A549 (cell line): Measurements from ENCODE around the gene KDM1B. TPM values are rescaled to one million over a fixed set of nuclear protein-coding genes. Genes with fewer than 3 reads are reported as not detected.

Experiments used
- ATAC-seq, 2 experiments: fragments of 200-7000 bp in 1 of 2; fragments of >200 bp in 1 of 2; cut with Nextera tagmentation in 1 of 2; cut with Tn5 transposase in 1 of 2; 3 replicates each; pipeline versions ENCODE4 v1.8.0 to v1.9.1; 2018 to 2020; ENCODE audit warnings: mild to moderate bottlenecking in 1 of 2, moderate library complexity in 1 of 2
- CTCF ChIA-PET: fragments of 300-600 bp; sonication (Branson Sonifier 250); formaldehyde crosslinking; extraction: SDS; loops from one replicate; lab custom pipeline; 2021; ENCODE audit warnings: antibody characterized with exemption, inconsistent platforms; lab: Yijun Ruan, JAX
- POLR2A ChIA-PET: fragments of 350-600 bp; formaldehyde crosslinking; extraction: SDS; loops from one replicate; lab custom pipeline; 2021; ENCODE audit warnings: antibody characterized with exemption, inconsistent platforms; lab: Yijun Ruan, JAX
- DNase-seq, 2 experiments: peaks; one replicate each; pipeline versions ENCODE4 v3.0.0 to v3.0.0-alpha.2; 2011 to 2016; ENCODE audit warnings: low read depth in 1 of 2, low spot score in 1 of 2
- FAIRE-seq: peaks from 2 replicates; lab custom pipeline; 2011; peaks lifted over from hg19 to GRCh38; lab: Jason Lieb, UNC
- H3K27ac ChIP-seq, 2 experiments: fragments of >200 bp; sonication (Bioruptor Twin); formaldehyde crosslinking; 3 replicates each; pipeline ENCODE4 v1.5.1; 2016 to 2017
- H3K4me1 ChIP-seq: fragments of >200 bp; sonication (Bioruptor Twin); formaldehyde crosslinking; 3 replicates; pipeline ENCODE4 v1.6.1; 2016
- H3K4me2 ChIP-seq: fragments of >200 bp; sonication (Bioruptor Twin); formaldehyde crosslinking; 3 replicates; pipeline ENCODE4 v1.6.1; 2016
- H3K4me3 ChIP-seq: fragments of >200 bp; sonication (Bioruptor Twin); formaldehyde crosslinking; 3 replicates; pipeline ENCODE4 v1.5.1; 2016
- H3K9me3 ChIP-seq: fragments of >200 bp; sonication (Bioruptor Twin); formaldehyde crosslinking; 3 replicates; pipeline ENCODE4 v1.6.1; 2016
- BHLHE40 ChIP-seq: IDR thresholded peaks from 2 replicates; pipeline ENCODE4 v1.6.1; 2012; ENCODE audit warnings: low read depth, low read length, inconsistent platforms
- CBX2 ChIP-seq: fragments of 200-600 bp; sonication (generic); IDR thresholded peaks from 2 replicates; pipeline ENCODE4 v1.6.1; 2016; ENCODE audit warnings: low read depth, mild to moderate bottlenecking, borderline replicate concordance
- CEBPB ChIP-seq, 2 experiments: fragments of >200 bp in 1 of 2; sonication (Bioruptor Twin) in 1 of 2; formaldehyde crosslinking in 1 of 2; IDR thresholded peaks; 2 replicates each; pipeline ENCODE4 v1.6.1; 2012 to 2016
- EHF ChIP-seq: fragments of 250-450 bp; sonication (Bioruptor Pico); IDR thresholded peaks from 2 replicates; pipeline ENCODE4 v1.5.0; 2020; ENCODE audit warnings: mild to moderate bottlenecking
- EHMT2 ChIP-seq: fragments of 200-600 bp; sonication (generic); IDR thresholded peaks from 2 replicates; pipeline ENCODE4 v1.6.1; 2016; ENCODE audit warnings: antibody characterized with exemption, low read depth, mild to moderate bottlenecking, moderate library complexity
- EP300 ChIP-seq, 2 experiments: fragments of >200 bp; sonication (Bioruptor Twin); formaldehyde crosslinking; IDR thresholded peaks; 2 replicates in 1 of 2; 3 replicates in 1 of 2; pipeline ENCODE4 v1.6.1; 2016 to 2017
- ESRRA ChIP-seq: fragments of 150-350 bp; IDR thresholded peaks from 2 replicates; pipeline ENCODE4 v1.6.1; 2014; ENCODE audit warnings: mild to moderate bottlenecking, low read length, borderline replicate concordance
- FOSL2 ChIP-seq, 2 experiments: fragments of 450-650 bp in 1 of 2; fragments of >200 bp in 1 of 2; sonication (Bioruptor Twin) in 1 of 2; formaldehyde crosslinking; IDR thresholded peaks; 2 replicates each; pipeline versions ENCODE4 v1.5.0 to v1.6.1; 2016 to 2020; ENCODE audit warnings: mild to moderate bottlenecking in 1 of 2, moderate library complexity in 1 of 2
- GATA3 ChIP-seq: IDR thresholded peaks from 2 replicates; pipeline ENCODE4 v1.6.1; 2012; ENCODE audit warnings: borderline replicate concordance
- HOXB13 ChIP-seq: fragments of 250-450 bp; sonication (Bioruptor Pico); IDR thresholded peaks from 2 replicates; pipeline ENCODE4 v1.5.0; 2020; ENCODE audit warnings: low read depth, mild to moderate bottlenecking, moderate library complexity
- HOXB5 ChIP-seq: fragments of 250-450 bp; sonication (Bioruptor Pico); IDR thresholded peaks from 2 replicates; pipeline ENCODE4 v1.5.0; 2020; ENCODE audit warnings: mild to moderate bottlenecking, moderate library complexity
- JUN ChIP-seq, 2 experiments: fragments of >200 bp; sonication (Bioruptor Twin); formaldehyde crosslinking; IDR thresholded peaks; 2 replicates in 1 of 2; 3 replicates in 1 of 2; pipeline ENCODE4 v1.6.1; 2016 to 2017
- MAFK ChIP-seq: fragments of 450-650 bp; IDR thresholded peaks from 2 replicates; pipeline ENCODE4 v1.6.1; 2014; ENCODE audit not compliant: partially characterized antibody
- MAZ ChIP-seq: fragments of 150-350 bp; IDR thresholded peaks from 2 replicates; pipeline ENCODE4 v1.6.1; 2014; ENCODE audit warnings: antibody characterized with exemption, low read depth, low read length, borderline replicate concordance
- RCOR1 ChIP-seq: fragments of 150-350 bp; IDR thresholded peaks from 2 replicates; pipeline ENCODE4 v1.6.1; 2014; ENCODE audit warnings: antibody characterized with exemption, low read length, low read depth
- RFX5 ChIP-seq: fragments of 450-650 bp; IDR thresholded peaks from 2 replicates; pipeline ENCODE4 v1.7.1; 2014; ENCODE audit warnings: antibody characterized with exemption, mild to moderate bottlenecking, moderate library complexity
- RNF2 ChIP-seq: fragments of 200-600 bp; sonication (generic); IDR thresholded peaks from 2 replicates; pipeline ENCODE4 v1.6.1; 2016; ENCODE audit warnings: low read depth, mild to moderate bottlenecking, antibody characterized with exemption, moderate library complexity, borderline replicate concordance
- SREBF2 ChIP-seq: fragments of 450-650 bp; IDR thresholded peaks from 2 replicates; pipeline ENCODE4 v1.6.1; 2014; ENCODE audit warnings: mild to moderate bottlenecking, moderate library complexity
- TFCP2L1 ChIP-seq: fragments of 250-450 bp; sonication (Bioruptor Pico); IDR thresholded peaks from 2 replicates; pipeline ENCODE4 v1.5.0; 2021; ENCODE audit warnings: mild to moderate bottlenecking
- TP53 ChIP-seq: fragments of 250-450 bp; sonication (Bioruptor Pico); IDR thresholded peaks from 2 replicates; pipeline ENCODE4 v1.5.0; 2021; ENCODE audit warnings: mild to moderate bottlenecking, moderate library complexity
- ZC3H11A ChIP-seq: fragments of 450-650 bp; IDR thresholded peaks from 2 replicates; pipeline ENCODE4 v1.6.1; 2014; ENCODE audit warnings: antibody characterized with exemption, mild to moderate bottlenecking
- ZFP36 ChIP-seq: fragments of 450-650 bp; IDR thresholded peaks from 2 replicates; pipeline ENCODE4 v1.6.1; 2014; ENCODE audit warnings: borderline replicate concordance; ENCODE audit not compliant: partially characterized antibody
- WGBS: methylation state at CpG from one replicate; pipeline ENCODE4 v1.1.6; 2017; ENCODE audit errors: missing lambda C conversion rate; 5-methylcytosine and 5-hydroxymethylcytosine counted together
- polyA plus RNA-seq, 4 experiments: library from polyadenylated mRNA; depleted of rRNA in 3 of 4; stranded (reverse); fragments of >200 nt; fragmentation: RNase III in 1 of 4; extraction: RNeasy Plus Mini Kit Qiagen cat#74134 plus additional on column Dnase treatment in 1 of 4; gene quantifications; 2 replicates in 3 of 4; 3 replicates in 1 of 4; pipeline ENCODE4 v1.2.3, GENCODE V29; 2011 to 2017
- TF ChIP-seq, protein P1 (sequence below): fragments of 250-450 bp; sonication (Bioruptor Pico); IDR thresholded peaks from 2 replicates; pipeline ENCODE4 v1.5.0; 2020; ENCODE audit warnings: low read depth, mild to moderate bottlenecking, moderate library complexity
- TF ChIP-seq, protein P2 (sequence below): fragments of 200-600 bp; sonication (generic); IDR thresholded peaks from 2 replicates; pipeline ENCODE4 v1.6.1; 2016; ENCODE audit warnings: antibody characterized with exemption, mild to moderate bottlenecking, moderate library complexity

KDM1B gene
- polyA plus RNA-seq, 2 of the 4 experiments (the other 2 are of a cell fraction): 11.0 to 14.9 TPM

- H3K9me3 ChIP-seq: no peaks in the 10 kb centered on the region
- DNase-seq (peak in 1 of 2 experiments; percentile 70), FAIRE-seq (no peak), ATAC-seq (peak; percentile 88 to 98)
- TF ChIP-seq RCOR1 (no peak), ZC3H11A (no peak), MAFK (no peak), RFX5 (no peak), HOXB5 (CRISPR knock-in tag) (no peak), EP300 (IDR thresholded peaks at IDR 0.05) (no peak), ZFP36 (no peak), JUN (IDR thresholded peaks at IDR 0.05) (peak in 1 of 2 experiments; percentile 26; a peak in 1 of 5 replicates), CEBPB (IDR thresholded peaks at IDR 0.05) (0 out of 4 replicates have a peak, but pooled peaks of 1 of the 2 experiments have one; percentile 21), FOSL2 (IDR thresholded peaks at IDR 0.05) (no peak), FOSL2 (CRISPR knock-in tag; IDR thresholded peaks at IDR 0.05) (peak; percentile 60), EHF (CRISPR knock-in tag) (no peak)
- H3K4me1 ChIP-seq: peaks cover 24% of the 10 kb centered on the region
- H3K4me3 ChIP-seq: no peak overlapping the region
- WGBS: 77% methylated on average over 11 of the region's 11 CpGs
- CTCF ChIA-PET: interaction anchor here (0.6 kb wide), 1 partner anchor 1545 kb away, joined by 3 read pairs; no protein-coding TSS in a partner anchor
- POLR2A ChIA-PET: no interaction called here
- H3K4me2 ChIP-seq: peak overlapping the region; percentile 14; the same call in 1 of the 3 replicates
- H3K27ac ChIP-seq: peak overlapping the region; percentile 68 to 87
These were observed 87.0 kb downstream of the KDM1B start for GRCh38 chr6:18242062-18242851.

GRCh38 chr6:18243302-18243893 is 88.2 kb downstream of the KDM1B start:
- Histone ChIP-seq H3K4me1 (peaks cover 24% of the 10 kb centered on the region), H3K4me3 (no peak overlapping the region), H3K4me2 (no peak overlapping the region), H3K9me3 (no peaks in the 10 kb centered on the region), H3K27ac (peak overlapping the region; percentile 44 to 87; a peak in 2 of 6 replicates)
- TF ChIP-seq ZC3H11A (no peak), RFX5 (no peak), BHLHE40 (no peak), EP300 (IDR thresholded peaks at IDR 0.05) (no peak), FOSL2 (IDR thresholded peaks at IDR 0.05) (no peak), FOSL2 (CRISPR knock-in tag; IDR thresholded peaks at IDR 0.05) (no peak), TFCP2L1 (no peak), HOXB13 (no peak), CBX2 (no peak), TP53 (CRISPR knock-in tag) (no peak), ESRRA (no peak), EHMT2 (no peak), MAFK (no peak), RNF2 (no peak), MAZ (no peak), SREBF2 (no peak), ZFP36 (no peak), GATA3 (no peak)
- TF ChIP-seq, protein P1, sequence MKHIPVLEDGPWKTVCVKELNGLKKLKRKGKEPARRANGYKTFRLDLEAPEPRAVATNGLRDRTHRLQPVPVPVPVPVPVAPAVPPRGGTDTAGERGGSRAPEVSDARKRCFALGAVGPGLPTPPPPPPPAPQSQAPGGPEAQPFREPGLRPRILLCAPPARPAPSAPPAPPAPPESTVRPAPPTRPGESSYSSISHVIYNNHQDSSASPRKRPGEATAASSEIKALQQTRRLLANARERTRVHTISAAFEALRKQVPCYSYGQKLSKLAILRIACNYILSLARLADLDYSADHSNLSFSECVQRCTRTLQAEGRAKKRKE (CRISPR knock-in tag): no peak
- TF ChIP-seq, protein P2, sequence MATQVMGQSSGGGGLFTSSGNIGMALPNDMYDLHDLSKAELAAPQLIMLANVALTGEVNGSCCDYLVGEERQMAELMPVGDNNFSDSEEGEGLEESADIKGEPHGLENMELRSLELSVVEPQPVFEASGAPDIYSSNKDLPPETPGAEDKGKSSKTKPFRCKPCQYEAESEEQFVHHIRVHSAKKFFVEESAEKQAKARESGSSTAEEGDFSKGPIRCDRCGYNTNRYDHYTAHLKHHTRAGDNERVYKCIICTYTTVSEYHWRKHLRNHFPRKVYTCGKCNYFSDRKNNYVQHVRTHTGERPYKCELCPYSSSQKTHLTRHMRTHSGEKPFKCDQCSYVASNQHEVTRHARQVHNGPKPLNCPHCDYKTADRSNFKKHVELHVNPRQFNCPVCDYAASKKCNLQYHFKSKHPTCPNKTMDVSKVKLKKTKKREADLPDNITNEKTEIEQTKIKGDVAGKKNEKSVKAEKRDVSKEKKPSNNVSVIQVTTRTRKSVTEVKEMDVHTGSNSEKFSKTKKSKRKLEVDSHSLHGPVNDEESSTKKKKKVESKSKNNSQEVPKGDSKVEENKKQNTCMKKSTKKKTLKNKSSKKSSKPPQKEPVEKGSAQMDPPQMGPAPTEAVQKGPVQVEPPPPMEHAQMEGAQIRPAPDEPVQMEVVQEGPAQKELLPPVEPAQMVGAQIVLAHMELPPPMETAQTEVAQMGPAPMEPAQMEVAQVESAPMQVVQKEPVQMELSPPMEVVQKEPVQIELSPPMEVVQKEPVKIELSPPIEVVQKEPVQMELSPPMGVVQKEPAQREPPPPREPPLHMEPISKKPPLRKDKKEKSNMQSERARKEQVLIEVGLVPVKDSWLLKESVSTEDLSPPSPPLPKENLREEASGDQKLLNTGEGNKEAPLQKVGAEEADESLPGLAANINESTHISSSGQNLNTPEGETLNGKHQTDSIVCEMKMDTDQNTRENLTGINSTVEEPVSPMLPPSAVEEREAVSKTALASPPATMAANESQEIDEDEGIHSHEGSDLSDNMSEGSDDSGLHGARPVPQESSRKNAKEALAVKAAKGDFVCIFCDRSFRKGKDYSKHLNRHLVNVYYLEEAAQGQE: no peak
- CTCF ChIA-PET: no interaction called here
- FAIRE-seq (no peak), ATAC-seq (no peak), DNase-seq (no peak)
- POLR2A ChIA-PET: no interaction called here
- WGBS: 86% methylated on average over 3 of the region's 3 CpGs
